ENCODE measurements around the gene DYSF. TPM values are rescaled to one million over a fixed set of nuclear protein-coding genes. Genes with fewer than 3 reads are reported as not detected.

The DYSF gene
- polyA plus RNA-seq, 1 donor from 2014 or later, result 0.04 TPM

GRCh38 chr2:71554706-71555056, 101.3 kb downstream of the DYSF start:
- TF ChIP-seq RAD21 (conservative IDR thresholded peaks at IDR 0.05) (no peak), POLR2AphosphoS5 (IDR thresholded peaks at IDR 0.05) (no peak), EP300 (conservative IDR thresholded peaks at IDR 0.05; ENCODE audit: poor library complexity, severe bottlenecking) (no peak), CTCF (IDR thresholded peaks at IDR 0.05; ENCODE audit: poor library complexity, severe bottlenecking) (no peak), TAF1 (IDR thresholded peaks at IDR 0.05; ENCODE audit: low read depth) (no peak), SMC3 (conservative IDR thresholded peaks at IDR 0.05; ENCODE audit: poor library complexity) (no peak)
- no peaks in the 10 kb centered on the region for H3F3A ChIP-seq (ENCODE audit: insufficient read depth, low read length, poor library complexity, severe bottlenecking)
- H3K79me2 ChIP-seq (replicated peaks; ENCODE audit: insufficient read depth, low read length), result no peaks in the 10 kb centered on the region
- no peaks in the 10 kb centered on the region for H3K9me3 ChIP-seq (ENCODE audit: low read length)
- H3K27me3 ChIP-seq (ENCODE audit: insufficient read depth, low read depth, low read length), result no peaks in the 10 kb centered on the region
- no peak overlapping the region for H3K27ac ChIP-seq (ENCODE audit: low read length)
- no peaks in the 10 kb centered on the region for H3K36me3 ChIP-seq (ENCODE audit: insufficient read depth, low read length)
- no peaks in the 10 kb centered on the region for H3K9me2 ChIP-seq (ENCODE audit: insufficient read depth, low read length)
- no peak overlapping the region for H3K4me2 ChIP-seq (ENCODE audit: low read length)
- no peak overlapping the region for H2AFZ ChIP-seq (ENCODE audit: low read depth, low read length)
- H3K4me3 ChIP-seq (ENCODE audit: low read length), result no peak overlapping the region
- H4K20me1 ChIP-seq (ENCODE audit: insufficient read depth), result no peaks in the 10 kb centered on the region
- no peak overlapping the region for H3K9ac ChIP-seq (ENCODE audit: low read length)

DNA sequence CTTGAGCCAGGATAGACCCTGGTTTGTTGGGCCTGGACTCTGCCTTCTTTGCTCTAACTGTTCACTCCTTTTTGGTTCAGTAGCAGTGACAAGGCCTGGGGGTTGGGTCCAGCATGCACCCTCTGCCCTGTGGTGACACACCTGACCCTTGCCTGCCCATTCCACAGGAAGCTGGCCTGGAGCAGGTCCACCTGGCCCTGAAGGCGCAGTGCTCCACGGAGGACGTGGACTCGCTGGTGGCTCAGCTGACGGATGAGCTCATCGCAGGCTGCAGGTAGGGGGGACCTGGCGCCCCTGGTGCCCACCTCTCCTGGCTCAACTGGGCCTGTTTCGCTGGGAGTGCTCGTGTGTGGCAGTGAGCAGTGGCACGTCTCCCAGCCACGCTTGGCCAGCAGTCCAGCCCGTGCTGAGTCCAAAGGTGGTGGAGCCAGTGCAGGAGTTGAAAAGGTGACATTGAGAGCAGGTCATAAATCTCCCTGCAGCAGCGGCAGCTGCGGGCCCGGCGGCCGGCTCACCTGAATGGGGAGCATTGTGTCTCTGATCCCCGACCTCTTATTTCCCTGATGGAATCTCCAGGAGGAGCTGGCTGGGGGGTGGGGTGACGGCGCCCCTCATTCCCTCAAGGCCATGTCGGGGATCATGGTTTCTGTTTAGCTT, 102.6 kb downstream of the DYSF start:
- no peaks in the 10 kb centered on the region for H3K27me3 ChIP-seq (ENCODE audit: insufficient read depth, low read depth, low read length)
- no peaks in the 10 kb centered on the region for H3F3A ChIP-seq (ENCODE audit: insufficient read depth, low read length, poor library complexity, severe bottlenecking)
- no peaks in the 10 kb centered on the region for H3K79me2 ChIP-seq (replicated peaks; ENCODE audit: insufficient read depth, low read length)
- no peaks in the 10 kb centered on the region for H3K9me2 ChIP-seq (ENCODE audit: insufficient read depth, low read length)
- H3K27ac ChIP-seq (ENCODE audit: low read length), result no peak overlapping the region
- H2AFZ ChIP-seq (ENCODE audit: low read depth, low read length), result no peak overlapping the region
- H3K9ac ChIP-seq (ENCODE audit: low read length), result no peak overlapping the region
- H4K20me1 ChIP-seq (ENCODE audit: insufficient read depth), result no peaks in the 10 kb centered on the region
- H3K36me3 ChIP-seq (ENCODE audit: insufficient read depth, low read length), result no peaks in the 10 kb centered on the region
- no peak for TF ChIP-seq TAF1 (IDR thresholded peaks at IDR 0.05; ENCODE audit: low read depth)
- no peak for TF ChIP-seq MXI1 (conservative IDR thresholded peaks at IDR 0.05; ENCODE audit: poor library complexity, severe bottlenecking)
- no peak for TF ChIP-seq RAD21 (conservative IDR thresholded peaks at IDR 0.05)
- no peak overlapping the region for H3K4me3 ChIP-seq (ENCODE audit: low read length)
- H3K4me2 ChIP-seq (ENCODE audit: low read length), result no peak overlapping the region
- no peaks in the 10 kb centered on the region for H3K9me3 ChIP-seq (ENCODE audit: low read length)

DNA sequence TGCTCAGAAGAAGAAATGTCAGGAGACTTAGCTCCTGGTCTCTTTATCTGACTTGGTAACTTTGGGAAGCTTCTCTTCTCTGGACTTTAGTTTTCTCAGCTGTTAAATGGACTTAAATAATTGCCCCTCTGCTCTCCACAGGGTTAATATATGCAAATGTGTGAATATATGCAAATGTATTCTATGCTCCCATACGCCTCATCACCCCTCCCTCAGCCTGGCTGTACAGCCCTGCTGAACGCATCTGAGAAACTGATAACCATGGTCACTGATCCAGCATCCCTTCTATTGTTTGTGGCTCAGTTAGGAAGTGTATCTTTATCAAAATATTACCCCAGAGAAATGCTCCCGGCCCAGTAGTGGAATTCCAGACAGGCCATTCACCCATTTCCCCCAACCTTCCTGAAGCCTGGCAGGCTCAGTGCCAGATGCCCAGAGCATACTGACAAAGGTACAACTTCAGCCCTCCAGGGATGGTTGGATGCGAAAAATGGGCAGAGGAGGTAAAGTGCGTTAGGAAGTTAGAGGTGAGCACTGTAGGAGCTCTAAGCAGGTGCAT, 103.4 kb downstream of the DYSF start:
- H3K27me3 ChIP-seq (ENCODE audit: insufficient read depth, low read depth, low read length), result no peaks in the 10 kb centered on the region
- no peaks in the 10 kb centered on the region for H4K20me1 ChIP-seq (ENCODE audit: insufficient read depth)
- no peaks in the 10 kb centered on the region for H3K9me2 ChIP-seq (ENCODE audit: insufficient read depth, low read length)
- no peak overlapping the region for H3K4me2 ChIP-seq (ENCODE audit: low read length)
- TF ChIP-seq POLR2AphosphoS5 (IDR thresholded peaks at IDR 0.05), result no peak
- TF ChIP-seq EP300 (conservative IDR thresholded peaks at IDR 0.05; ENCODE audit: poor library complexity, severe bottlenecking), result no peak
- no peaks in the 10 kb centered on the region for H3F3A ChIP-seq (ENCODE audit: insufficient read depth, low read length, poor library complexity, severe bottlenecking)
- H3K4me3 ChIP-seq (ENCODE audit: low read length), result no peak overlapping the region
- no peak overlapping the region for H3K9ac ChIP-seq (ENCODE audit: low read length)
- H3K79me2 ChIP-seq (replicated peaks; ENCODE audit: insufficient read depth, low read length), result no peaks in the 10 kb centered on the region
- no peaks in the 10 kb centered on the region for H3K9me3 ChIP-seq (ENCODE audit: low read length)
- no peak overlapping the region for H2AFZ ChIP-seq (ENCODE audit: low read depth, low read length)
- H3K36me3 ChIP-seq (ENCODE audit: insufficient read depth, low read length), result no peaks in the 10 kb centered on the region
- H3K27ac ChIP-seq (ENCODE audit: low read length), result no peak overlapping the region

- Histone ChIP-seq H4K20me1 (ENCODE audit: insufficient read depth) (no peaks in the 10 kb centered on the region), H3K27ac (ENCODE audit: low read length) (no peak overlapping the region), H3K9me3 (ENCODE audit: low read length) (no peaks in the 10 kb centered on the region), H3K27me3 (ENCODE audit: insufficient read depth, low read depth, low read length) (no peaks in the 10 kb centered on the region), H3K36me3 (ENCODE audit: insufficient read depth, low read length) (no peaks in the 10 kb centered on the region), H3K9ac (ENCODE audit: low read length) (no peak overlapping the region), H3K79me2 (replicated peaks; ENCODE audit: insufficient read depth, low read length) (no peaks in the 10 kb centered on the region), H3K4me2 (ENCODE audit: low read length) (no peak overlapping the region), H3F3A (ENCODE audit: insufficient read depth, low read length, poor library complexity, severe bottlenecking) (no peaks in the 10 kb centered on the region), H3K4me3 (ENCODE audit: low read length) (no peak overlapping the region), H3K9me2 (ENCODE audit: insufficient read depth, low read length) (no peaks in the 10 kb centered on the region), H2AFZ (ENCODE audit: low read depth, low read length) (no peak overlapping the region)
- TF ChIP-seq MXI1 (conservative IDR thresholded peaks at IDR 0.05; ENCODE audit: poor library complexity, severe bottlenecking), result no peak
- TF ChIP-seq TAF1 (IDR thresholded peaks at IDR 0.05; ENCODE audit: low read depth), result no peak
- no peak for TF ChIP-seq EP300 (conservative IDR thresholded peaks at IDR 0.05; ENCODE audit: poor library complexity, severe bottlenecking)
- TF ChIP-seq RAD21 (conservative IDR thresholded peaks at IDR 0.05), result no peak
Measured at GRCh38 chr2:71557321-71557720, 104.0 kb downstream of the DYSF start.

Data from neural cell (in vitro differentiated cells).